ENCODE results near the gene CARHSP1. TPM values are rescaled to one million over a fixed set of nuclear protein-coding genes. Genes with fewer than 3 reads are reported as not detected.
"Not testable (repeated sequence)": the region's sequence is repeated elsewhere in the genome, so short reads cannot be mapped to it uniquely, and the experiment has no call there.

Gene CARHSP1
- total RNA-seq, 1 donor from 2014 or later = 61.5 TPM

DNA sequence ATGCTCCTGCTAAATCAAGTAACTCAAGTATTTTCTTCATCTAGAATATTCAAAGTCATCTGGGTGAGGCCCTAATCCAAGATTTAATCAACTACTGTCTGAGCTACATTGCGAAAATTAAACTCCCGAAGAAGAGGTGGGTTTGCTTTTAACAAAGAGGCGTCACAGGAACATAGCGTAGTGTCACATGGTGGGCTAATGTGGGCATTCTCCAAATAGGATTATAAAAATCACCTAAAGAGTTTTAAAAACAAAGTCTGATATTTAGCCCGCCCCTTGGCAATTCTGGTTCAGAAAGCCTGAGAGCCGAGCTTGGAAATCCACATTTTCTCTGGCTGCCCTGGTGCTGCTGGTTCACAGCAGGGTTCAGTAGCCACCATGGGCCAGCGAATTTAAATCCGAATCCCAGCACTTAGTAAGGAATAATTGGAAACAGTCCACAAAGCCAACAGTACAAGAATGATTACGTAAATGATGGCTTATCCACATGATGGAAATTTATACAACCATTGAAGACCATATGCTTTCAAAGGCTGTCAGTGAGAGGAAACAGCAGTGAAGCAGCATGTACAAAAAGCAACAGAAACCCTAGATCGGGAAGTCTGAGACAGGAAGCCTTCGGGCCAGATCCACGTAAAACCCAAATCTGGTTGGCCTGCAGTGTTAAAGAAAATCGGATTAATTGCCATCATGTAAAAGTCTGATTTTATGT lies 62.4 kb downstream of the CARHSP1 start:
- no peak overlapping the region for H2AFZ ChIP-seq (ENCODE audit: low read depth, low read length)
- Mint-ChIP-seq H3K4me1 (ENCODE audit: low read depth, unreplicated experiment) (no peaks in the 10 kb centered on the region), H3K9me3 (ENCODE audit: unreplicated experiment) (no peaks in the 10 kb centered on the region), H3K36me3 (ENCODE audit: low read depth, unreplicated experiment) (peaks cover 13% of the 10 kb centered on the region), H3K27ac (ENCODE audit: unreplicated experiment) (peak overlapping the region; percentile 26), H3K4me3 (ENCODE audit: unreplicated experiment) (no peak overlapping the region), H3K27me3 (ENCODE audit: low read depth, unreplicated experiment) (no peaks in the 10 kb centered on the region)
- H3K9ac ChIP-seq (ENCODE audit: low read length) = no peak overlapping the region
- no peak overlapping the region for H3K4me2 ChIP-seq (ENCODE audit: low read length)
- H3K27ac ChIP-seq (ENCODE audit: low read depth, low read length) = no peak overlapping the region
- H4K20me1 ChIP-seq (ENCODE audit: insufficient read depth, low read length) = peaks cover 93% of the 10 kb centered on the region
- TF ChIP-seq EZH2 (IDR thresholded peaks at IDR 0.05; ENCODE audit: insufficient read depth, low read length) = no peak
- TF ChIP-seq, protein P1, sequence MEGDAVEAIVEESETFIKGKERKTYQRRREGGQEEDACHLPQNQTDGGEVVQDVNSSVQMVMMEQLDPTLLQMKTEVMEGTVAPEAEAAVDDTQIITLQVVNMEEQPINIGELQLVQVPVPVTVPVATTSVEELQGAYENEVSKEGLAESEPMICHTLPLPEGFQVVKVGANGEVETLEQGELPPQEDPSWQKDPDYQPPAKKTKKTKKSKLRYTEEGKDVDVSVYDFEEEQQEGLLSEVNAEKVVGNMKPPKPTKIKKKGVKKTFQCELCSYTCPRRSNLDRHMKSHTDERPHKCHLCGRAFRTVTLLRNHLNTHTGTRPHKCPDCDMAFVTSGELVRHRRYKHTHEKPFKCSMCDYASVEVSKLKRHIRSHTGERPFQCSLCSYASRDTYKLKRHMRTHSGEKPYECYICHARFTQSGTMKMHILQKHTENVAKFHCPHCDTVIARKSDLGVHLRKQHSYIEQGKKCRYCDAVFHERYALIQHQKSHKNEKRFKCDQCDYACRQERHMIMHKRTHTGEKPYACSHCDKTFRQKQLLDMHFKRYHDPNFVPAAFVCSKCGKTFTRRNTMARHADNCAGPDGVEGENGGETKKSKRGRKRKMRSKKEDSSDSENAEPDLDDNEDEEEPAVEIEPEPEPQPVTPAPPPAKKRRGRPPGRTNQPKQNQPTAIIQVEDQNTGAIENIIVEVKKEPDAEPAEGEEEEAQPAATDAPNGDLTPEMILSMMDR (IDR thresholded peaks at IDR 0.05; ENCODE audit: insufficient read depth, low read depth, low read length) = no peak
- DNase-seq (ENCODE audit: low read depth) (no peak), FAIRE-seq (no peak)
- H3K79me2 ChIP-seq (ENCODE audit: insufficient read depth, low read length) = peaks cover 83% of the 10 kb centered on the region
- no peaks in the 10 kb centered on the region for H3K4me1 ChIP-seq (ENCODE audit: insufficient read depth, low read length)
- H3K9me3 ChIP-seq (ENCODE audit: insufficient read depth, low read depth, low read length) = no peaks in the 10 kb centered on the region
- H3K4me3 ChIP-seq (ENCODE audit: insufficient read depth, low read depth, low read length) = no peak overlapping the region
- peaks cover 83% of the 10 kb centered on the region for H3K36me3 ChIP-seq (ENCODE audit: insufficient read depth, low read length)
- no peaks in the 10 kb centered on the region for H3K27me3 ChIP-seq (ENCODE audit: insufficient read depth, low read length)

DNA sequence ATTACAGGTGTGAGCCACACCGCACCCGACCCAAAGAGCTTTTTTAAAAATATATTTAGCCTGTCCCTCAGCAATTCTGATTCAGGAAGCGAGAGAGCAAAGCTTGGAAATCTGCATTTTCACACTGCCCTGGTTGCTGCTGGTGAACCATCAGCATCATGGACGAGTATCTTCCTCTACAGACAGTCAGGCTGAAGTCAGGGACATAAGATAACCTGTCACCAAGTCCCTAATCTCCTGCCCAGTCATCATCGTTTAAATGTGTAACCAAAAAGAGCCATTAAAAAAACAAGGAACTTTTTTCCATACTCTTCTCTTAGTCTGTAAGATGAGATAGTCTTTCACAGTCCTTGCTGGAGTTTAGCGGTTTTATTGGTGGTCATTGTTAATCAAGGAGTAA lies 64.5 kb downstream of the CARHSP1 start:
- Histone ChIP-seq H2AFZ (ENCODE audit: low read depth, low read length) (no peak overlapping the region), H3K9me3 (ENCODE audit: insufficient read depth, low read depth, low read length) (no peaks in the 10 kb centered on the region), H3K9ac (ENCODE audit: low read length) (no peak overlapping the region), H3K27me3 (ENCODE audit: insufficient read depth, low read length) (no peaks in the 10 kb centered on the region), H3K4me3 (ENCODE audit: insufficient read depth, low read depth, low read length) (no peak overlapping the region), H3K27ac (ENCODE audit: low read depth, low read length) (no peak overlapping the region), H3K4me1 (ENCODE audit: insufficient read depth, low read length) (peaks cover 2% of the 10 kb centered on the region), H3K79me2 (ENCODE audit: insufficient read depth, low read length) (peaks cover 99% of the 10 kb centered on the region), H3K36me3 (ENCODE audit: insufficient read depth, low read length) (peaks cover 70% of the 10 kb centered on the region), H3K4me2 (ENCODE audit: low read length) (no peak overlapping the region), H4K20me1 (ENCODE audit: insufficient read depth, low read length) (peaks cover 96% of the 10 kb centered on the region)
- TF ChIP-seq, protein P1 (IDR thresholded peaks at IDR 0.05; ENCODE audit: insufficient read depth, low read depth, low read length) = no peak
- TF ChIP-seq EZH2 (IDR thresholded peaks at IDR 0.05; ENCODE audit: insufficient read depth, low read length) = no peak
- peaks cover 6% of the 10 kb centered on the region for H3K4me1 Mint-ChIP-seq (ENCODE audit: low read depth, unreplicated experiment)
- H3K4me3 Mint-ChIP-seq (ENCODE audit: unreplicated experiment) = no peak overlapping the region
- H3K27ac Mint-ChIP-seq (ENCODE audit: unreplicated experiment) = no peak overlapping the region
- no peaks in the 10 kb centered on the region for H3K9me3 Mint-ChIP-seq (ENCODE audit: unreplicated experiment)
- no peak for DNase-seq (ENCODE audit: low read depth)
- no peaks in the 10 kb centered on the region for H3K27me3 Mint-ChIP-seq (ENCODE audit: low read depth, unreplicated experiment)
- FAIRE-seq = no peak
- peaks cover 11% of the 10 kb centered on the region for H3K36me3 Mint-ChIP-seq (ENCODE audit: low read depth, unreplicated experiment)

DNA sequence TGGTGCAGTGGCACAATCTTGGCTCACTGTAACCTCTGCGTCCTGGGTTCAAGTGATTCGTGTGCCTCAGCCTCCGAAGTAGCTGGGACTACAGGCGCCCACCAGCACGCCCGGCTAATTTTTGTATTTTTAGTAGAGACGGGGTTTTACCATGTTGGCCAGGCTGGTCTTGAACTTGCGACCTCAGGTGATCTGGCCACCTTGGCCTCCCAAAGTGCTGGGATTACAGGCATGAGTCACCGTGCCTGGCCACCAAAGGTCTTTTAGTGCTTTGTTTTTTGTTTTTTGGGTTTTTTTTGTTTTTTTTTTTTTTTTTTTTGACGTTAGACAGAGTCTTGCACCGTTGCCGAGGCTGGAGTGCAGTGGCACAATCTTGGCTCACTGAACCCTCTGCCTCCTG lies 65.1 kb downstream of the CARHSP1 start:
- not testable (repeated sequence) for H3K27me3 ChIP-seq (ENCODE audit: insufficient read depth, low read length); H3K27ac Mint-ChIP-seq (ENCODE audit: unreplicated experiment); H3K27ac ChIP-seq (ENCODE audit: low read depth, low read length); DNase-seq (ENCODE audit: low read depth); H3K9ac ChIP-seq (ENCODE audit: low read length); H3K4me2 ChIP-seq (ENCODE audit: low read length); H3K9me3 ChIP-seq (ENCODE audit: insufficient read depth, low read depth, low read length); H2AFZ ChIP-seq (ENCODE audit: low read depth, low read length); H3K4me1 Mint-ChIP-seq (ENCODE audit: low read depth, unreplicated experiment); H3K4me1 ChIP-seq (ENCODE audit: insufficient read depth, low read length); H3K27me3 Mint-ChIP-seq (ENCODE audit: low read depth, unreplicated experiment); FAIRE-seq; H3K4me3 Mint-ChIP-seq (ENCODE audit: unreplicated experiment); H3K36me3 Mint-ChIP-seq (ENCODE audit: low read depth, unreplicated experiment); H3K9me3 Mint-ChIP-seq (ENCODE audit: unreplicated experiment); H3K4me3 ChIP-seq (ENCODE audit: insufficient read depth, low read depth, low read length)
- Histone ChIP-seq H4K20me1 (ENCODE audit: insufficient read depth, low read length) (peaks cover 94% of the 10 kb centered on the region), H3K79me2 (ENCODE audit: insufficient read depth, low read length) (peaks cover 99% of the 10 kb centered on the region), H3K36me3 (ENCODE audit: insufficient read depth, low read length) (peaks cover 69% of the 10 kb centered on the region)

Other genes with a start within 250 kb of the CARHSP1 start
- 33.0 and 37.7 TPM in 2 replicates for gene METTL22, start 247.3 kb downstream of the CARHSP1 start, total RNA-seq
- 22.8 and 23.3 TPM in 2 replicates for gene ABAT, start 194.4 kb downstream of the CARHSP1 start, total RNA-seq
- gene TMEM186, start 71.4 kb downstream of the CARHSP1 start, total RNA-seq = 7.9 and 9.6 TPM in 2 replicates
- 57.8 TPM in 2 replicates for gene PMM2, start 71.2 kb downstream of the CARHSP1 start, total RNA-seq
- gene LITAFD, start 13.3 kb upstream of the CARHSP1 start, total RNA-seq = not detected in 2 replicates
- gene USP7, start 94.9 kb upstream of the CARHSP1 start, total RNA-seq = 93.6 and 96.9 TPM in 2 replicates
- gene HAPSTR1, start 222.6 kb upstream of the CARHSP1 start, total RNA-seq = 97.7 and 99.5 TPM in 2 replicates